SU-DHL-6 (cell line): ENCODE results near the gene ACO2.

Source experiments
- H2AFZ ChIP-seq: fragments of 200-600 bp; sonication (generic); 2 replicates; pipeline ENCODE4 v1.6.1; 2014; ENCODE audit warnings: low read depth, mild to moderate bottlenecking, moderate library complexity, mixed read lengths, antibody characterized with exemption, low read length; ENCODE audit not compliant: severe bottlenecking
- H3F3A ChIP-seq: fragments of 200-600 bp; shearing (Covaris generic); 2 replicates; pipeline ENCODE4 v1.6.0; 2016; ENCODE audit warnings: antibody characterized with exemption, mild to moderate bottlenecking; ENCODE audit not compliant: insufficient read depth
- H3K27ac ChIP-seq: fragments of 200-600 bp; sonication (generic); 2 replicates; pipeline ENCODE4 v1.5.1; 2016; ENCODE audit warnings: low read depth, mild to moderate bottlenecking, low read length, moderate library complexity, mixed read lengths
- H3K27me3 ChIP-seq: fragments of 200-600 bp; sonication (generic), shearing (Covaris generic); 2 replicates; pipeline ENCODE4 v1.6.0; 2014; ENCODE audit warnings: mild to moderate bottlenecking, low read length
- H3K36me3 ChIP-seq: fragments of 200-600 bp; sonication (generic); 2 replicates; pipeline ENCODE4 v1.6.1; 2014; ENCODE audit warnings: mild to moderate bottlenecking, low read length, mixed read lengths
- H3K4me2 ChIP-seq: fragments of 300-600, 200-600 bp; shearing (Covaris generic), sonication (generic); 2 replicates; pipeline ENCODE4 v1.6.0; 2014; ENCODE audit warnings: low read length, low read depth, mild to moderate bottlenecking; ENCODE audit not compliant: poor library complexity, severe bottlenecking
- H3K4me3 ChIP-seq: fragments of 200-600 bp; sonication (generic); 2 replicates; pipeline ENCODE4 v1.5.1; 2014; ENCODE audit warnings: antibody characterized with exemption, low read length, mild to moderate bottlenecking, mixed read lengths; ENCODE audit not compliant: insufficient read depth, poor library complexity, severe bottlenecking
- H3K79me2 ChIP-seq: fragments of 200-600 bp; sonication (generic); 2 replicates; pipeline ENCODE4 v1.6.1; 2014; ENCODE audit warnings: mild to moderate bottlenecking, low read length, moderate library complexity; ENCODE audit not compliant: insufficient read depth
- H3K9ac ChIP-seq: fragments of 200-600 bp; sonication (generic); 2 replicates; pipeline ENCODE4 v1.7.0; 2014; ENCODE audit warnings: mild to moderate bottlenecking, low read length
- H3K9me2 ChIP-seq: fragments of 200-600 bp; sonication (generic); replicated peaks from 2 replicates; pipeline ENCODE4 v1.6.1; 2014; ENCODE audit warnings: low read length; ENCODE audit not compliant: insufficient read depth
- H3K9me3 ChIP-seq: fragments of 200-600 bp; sonication (generic); 2 replicates; pipeline ENCODE4 v1.6.1; 2014; ENCODE audit warnings: low read length, mixed read lengths; ENCODE audit not compliant: insufficient read depth
- H4K20me1 ChIP-seq: fragments of 200-600 bp; sonication (generic); 2 replicates; pipeline ENCODE4 v1.6.1; 2014; ENCODE audit warnings: low read depth, mild to moderate bottlenecking, antibody characterized with exemption, low read length, moderate library complexity, mixed read lengths
- CTCF ChIP-seq: fragments of 200-600 bp; sonication (generic); IDR thresholded peaks from one replicate; pipeline ENCODE4 v1.5.1; 2017; ENCODE audit warnings: antibody characterized with exemption, mild to moderate bottlenecking, low read length, moderate library complexity; ENCODE audit not compliant: insufficient read depth, poor library complexity, severe bottlenecking
- EZH2phosphoT487 ChIP-seq: fragments of 200-600 bp; sonication (generic), shearing (Covaris generic); conservative IDR thresholded peaks from 2 replicates; pipeline ENCODE4 v1.6.1; 2018; ENCODE audit warnings: mild to moderate bottlenecking, antibody characterized with exemption, low read length, moderate library complexity, mixed read lengths

ACO2 gene

GRCh38 chr22:41488596-41489385 is 19.9 kb downstream of the ACO2 start:
- no peak overlapping the region for H3K4me2 ChIP-seq
- no peak overlapping the region for H3K9ac ChIP-seq
- no peaks in the 10 kb centered on the region for H3K9me2 ChIP-seq
- peaks cover 3% of the 10 kb centered on the region; the same call in 1 of the 2 replicates for H4K20me1 ChIP-seq
- no peak for TF ChIP-seq CTCF
- no peak for TF ChIP-seq EZH2phosphoT487
- no peaks in the 10 kb centered on the region; the same call in 1 of the 2 replicates for H3F3A ChIP-seq
- peaks cover 89% of the 10 kb centered on the region for H3K79me2 ChIP-seq
- H3K27ac ChIP-seq = no peak overlapping the region
- H2AFZ ChIP-seq = no peak overlapping the region
- H3K4me3 ChIP-seq = no peak overlapping the region
- H3K9me3 ChIP-seq = no peaks in the 10 kb centered on the region
- no peaks in the 10 kb centered on the region for H3K27me3 ChIP-seq
- no peaks in the 10 kb centered on the region for H3K36me3 ChIP-seq

GRCh38 chr22:41491374-41492100 is 22.6 kb downstream of the ACO2 start:
- Histone ChIP-seq H3K36me3 (no peaks in the 10 kb centered on the region), H3K27me3 (no peaks in the 10 kb centered on the region), H3K4me2 (no peak overlapping the region), H4K20me1 (peaks cover 3% of the 10 kb centered on the region; the same call in 1 of the 2 replicates), H3K4me3 (no peak overlapping the region), H3F3A (no peaks in the 10 kb centered on the region), H2AFZ (no peak overlapping the region), H3K9me2 (no peaks in the 10 kb centered on the region), H3K9ac (no peak overlapping the region), H3K9me3 (no peaks in the 10 kb centered on the region), H3K79me2 (peaks cover 91% of the 10 kb centered on the region), H3K27ac (no peak overlapping the region)
- TF ChIP-seq EZH2phosphoT487 (no peak), CTCF (no peak)

DNA sequence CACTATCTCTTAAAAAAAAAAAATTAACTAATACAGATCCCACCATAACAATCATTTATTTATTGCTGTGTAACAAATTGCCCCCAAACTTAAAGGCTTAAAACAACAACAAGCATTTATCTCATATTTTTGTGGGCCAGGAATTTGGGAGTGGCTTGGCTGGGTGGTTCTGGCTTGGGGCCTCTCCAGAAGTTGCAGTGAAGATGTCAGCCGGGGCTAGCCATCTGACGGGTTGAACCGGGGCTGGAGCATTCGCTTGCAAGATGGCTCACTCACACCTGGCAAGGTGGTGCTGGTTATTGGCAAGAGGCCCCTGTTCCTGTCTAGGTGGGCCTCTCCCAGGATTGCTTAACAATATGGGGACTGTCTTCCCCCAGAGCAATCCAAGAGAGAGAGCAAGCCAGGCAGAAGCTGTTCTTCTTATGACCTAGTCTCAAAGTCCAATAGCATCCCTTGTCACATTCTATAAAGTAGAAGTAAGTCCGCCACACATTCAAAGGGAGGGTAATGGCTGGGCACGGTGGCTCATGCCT is 29.5 kb downstream of the ACO2 start:
- Histone ChIP-seq H2AFZ (no peak overlapping the region), H3K4me3 (no peak overlapping the region), H3K4me2 (no peak overlapping the region), H3K9me3 (no peaks in the 10 kb centered on the region), H4K20me1 (no peaks in the 10 kb centered on the region), H3K9me2 (no peaks in the 10 kb centered on the region), H3F3A (no peaks in the 10 kb centered on the region), H3K27me3 (no peaks in the 10 kb centered on the region), H3K27ac (no peak overlapping the region), H3K79me2 (peaks cover 38% of the 10 kb centered on the region), H3K9ac (no peak overlapping the region), H3K36me3 (no peaks in the 10 kb centered on the region)
- no peak for TF ChIP-seq CTCF
- no peak for TF ChIP-seq EZH2phosphoT487
